Loucy (cell line): ENCODE measurements around the gene GDF11.

ENCODE experiments used
- H2AFZ ChIP-seq: fragments of 200-600 bp; sonication (generic); 2 replicates; pipeline ENCODE4 v1.6.0; 2016; ENCODE audit warnings: antibody characterized with exemption, mild to moderate bottlenecking, low read length, moderate library complexity
- H3F3A ChIP-seq: fragments of 200-600 bp; 2 replicates; pipeline ENCODE4 v1.6.0; 2016; ENCODE audit warnings: antibody characterized with exemption, low read depth, mild to moderate bottlenecking
- H3K27me3 ChIP-seq: fragments of 200-600 bp; sonication (generic); 2 replicates; pipeline ENCODE4 v1.6.1; 2014; ENCODE audit warnings: low read length, mild to moderate bottlenecking; ENCODE audit not compliant: insufficient read depth, poor library complexity, severe bottlenecking
- H3K36me3 ChIP-seq: fragments of 200-600 bp; sonication (generic); 2 replicates; pipeline ENCODE4 v1.6.1; 2016; ENCODE audit warnings: low read length; ENCODE audit not compliant: insufficient read depth
- H3K4me1 ChIP-seq: fragments of 200-600 bp; sonication (generic); 2 replicates; pipeline ENCODE4 v1.5.1; 2014; ENCODE audit warnings: low read length, mild to moderate bottlenecking; ENCODE audit not compliant: insufficient read depth, poor library complexity, severe bottlenecking
- H3K4me2 ChIP-seq: fragments of 200-600 bp; sonication (generic); 2 replicates; pipeline ENCODE4 v1.6.0; 2014; ENCODE audit warnings: antibody characterized with exemption, low read length, low read depth, mild to moderate bottlenecking; ENCODE audit not compliant: poor library complexity, severe bottlenecking
- H3K4me3 ChIP-seq: fragments of 200-600 bp; sonication (generic); 2 replicates; pipeline ENCODE4 v1.5.1; 2014; ENCODE audit warnings: low read length, mild to moderate bottlenecking, mixed read lengths; ENCODE audit not compliant: poor library complexity, severe bottlenecking
- H3K79me2 ChIP-seq: fragments of 200-600 bp; sonication (generic); 2 replicates; pipeline ENCODE4 v1.6.1; 2014; ENCODE audit warnings: low read length; ENCODE audit not compliant: insufficient read depth
- H3K9ac ChIP-seq: fragments of 200-600 bp; sonication (generic); 2 replicates; pipeline ENCODE4 v1.6.0; 2014; ENCODE audit warnings: mild to moderate bottlenecking, low read depth, low read length, moderate library complexity; ENCODE audit not compliant: poor library complexity, severe bottlenecking
- H3K9me2 ChIP-seq: fragments of 200-600 bp; sonication (generic); replicated peaks from 2 replicates; pipeline ENCODE4 v1.6.1; 2016; ENCODE audit warnings: low read depth, low read length, mixed read lengths
- H3K9me3 ChIP-seq: fragments of 200-600 bp; sonication (generic); 2 replicates; pipeline ENCODE4 v1.6.1; 2014; ENCODE audit warnings: mild to moderate bottlenecking, antibody characterized with exemption, low read length, low read depth; ENCODE audit not compliant: insufficient read depth
- H4K20me1 ChIP-seq: fragments of 200-600 bp; sonication (generic); 2 replicates; pipeline ENCODE4 v1.6.0; 2014; ENCODE audit warnings: antibody characterized with exemption, low read length, mild to moderate bottlenecking; ENCODE audit not compliant: insufficient read depth, poor library complexity, severe bottlenecking
- CTCF ChIP-seq: fragments of 200-600 bp; sonication (generic); conservative IDR thresholded peaks from 2 replicates; pipeline ENCODE4 v1.5.1; 2014; ENCODE audit warnings: mild to moderate bottlenecking, antibody characterized with exemption, low read length
- EZH2phosphoT487 ChIP-seq: fragments of 200-600 bp; IDR thresholded peaks from 2 replicates; pipeline ENCODE4 v1.6.1; 2018; ENCODE audit warnings: antibody characterized with exemption, mild to moderate bottlenecking, moderate library complexity, borderline replicate concordance

Gene GDF11

GRCh38 chr12:55771736-55772135 lies 28.8 kb downstream of the GDF11 start:
- no peaks in the 10 kb centered on the region for H3K9me3 ChIP-seq
- no peaks in the 10 kb centered on the region for H3F3A ChIP-seq
- no peak overlapping the region for H2AFZ ChIP-seq
- H3K4me1 ChIP-seq = no peaks in the 10 kb centered on the region
- peaks cover 52% of the 10 kb centered on the region; the same call in 1 of the 2 replicates for H3K36me3 ChIP-seq
- no peaks in the 10 kb centered on the region for H3K27me3 ChIP-seq
- no peak for TF ChIP-seq EZH2phosphoT487
- no peak for TF ChIP-seq CTCF
- H3K9me2 ChIP-seq = no peaks in the 10 kb centered on the region
- no peak overlapping the region for H3K9ac ChIP-seq
- H3K4me3 ChIP-seq = no peak overlapping the region
- no peak overlapping the region for H3K4me2 ChIP-seq
- H3K79me2 ChIP-seq = peaks cover 22% of the 10 kb centered on the region; the same call in 1 of the 2 replicates
- H4K20me1 ChIP-seq = no peaks in the 10 kb centered on the region

- Histone ChIP-seq H3K9me3 (no peaks in the 10 kb centered on the region), H3K4me3 (no peak overlapping the region), H3K4me2 (no peak overlapping the region), H4K20me1 (no peaks in the 10 kb centered on the region), H3K79me2 (peaks cover 6% of the 10 kb centered on the region; the same call in 1 of the 2 replicates), H3K36me3 (peaks cover 53% of the 10 kb centered on the region; the same call in 1 of the 2 replicates), H2AFZ (no peak overlapping the region), H3F3A (no peaks in the 10 kb centered on the region), H3K27me3 (no peaks in the 10 kb centered on the region), H3K4me1 (no peaks in the 10 kb centered on the region), H3K9me2 (no peaks in the 10 kb centered on the region), H3K9ac (no peak overlapping the region)
- TF ChIP-seq EZH2phosphoT487 = no peak
These were observed 34.9 kb downstream of the GDF11 start for GRCh38 chr12:55777856-55778255.

GRCh38 chr12:55780685-55781084 lies 37.8 kb downstream of the GDF11 start:
- no peaks in the 10 kb centered on the region for H4K20me1 ChIP-seq
- no peak overlapping the region for H2AFZ ChIP-seq
- TF ChIP-seq CTCF (no peak), EZH2phosphoT487 (no peak)
- no peaks in the 10 kb centered on the region for H3K9me2 ChIP-seq
- no peak overlapping the region for H3K9ac ChIP-seq
- H3K4me1 ChIP-seq = no peaks in the 10 kb centered on the region
- peaks cover 72% of the 10 kb centered on the region; the same call in 1 of the 2 replicates for H3K36me3 ChIP-seq
- H3K4me2 ChIP-seq = no peak overlapping the region
- H3K27me3 ChIP-seq = no peaks in the 10 kb centered on the region
- H3F3A ChIP-seq = no peaks in the 10 kb centered on the region
- no peaks in the 10 kb centered on the region for H3K9me3 ChIP-seq
- H3K4me3 ChIP-seq = no peak overlapping the region
- no peaks in the 10 kb centered on the region; the same call in 1 of the 2 replicates for H3K79me2 ChIP-seq

GRCh38 chr12:55788546-55788945 lies 45.6 kb downstream of the GDF11 start:
- Histone ChIP-seq H4K20me1 (no peaks in the 10 kb centered on the region), H3K9me2 (no peaks in the 10 kb centered on the region), H3K9ac (no peak overlapping the region), H3K4me2 (no peak overlapping the region), H2AFZ (no peak overlapping the region), H3K4me1 (no peaks in the 10 kb centered on the region), H3K27me3 (no peaks in the 10 kb centered on the region), H3K36me3 (peaks cover 88% of the 10 kb centered on the region), H3K4me3 (no peak overlapping the region), H3K79me2 (0 out of 2 replicates have a peak, but pooled peaks cover 4% of the 10 kb centered on the region), H3F3A (no peaks in the 10 kb centered on the region), H3K9me3 (no peaks in the 10 kb centered on the region)
- TF ChIP-seq EZH2phosphoT487 (no peak), CTCF (no peak)
